ENCODE data around the gene MRPL12. TPM values are rescaled to one million over a fixed set of nuclear protein-coding genes. Genes with fewer than 3 reads are reported as not detected.
A peak's percentile ranks its signal among the peaks of the same experiment; 100 is the strongest.

Gene MRPL12
- total RNA-seq, 1 experiment from 2014 or later = 93.7 TPM

- H3K27ac ChIP-seq = peak overlapping the region; percentile 86
- DNase-seq = no peak
- no peaks in the 10 kb centered on the region for H3K9me3 ChIP-seq (replicated peaks)
- no peaks in the 10 kb centered on the region; the same call in 1 of the 2 replicates for H3K4me1 ChIP-seq
- peaks cover 58% of the 10 kb centered on the region for H3K36me3 ChIP-seq
- peak overlapping the region; percentile 92 for H3K4me3 ChIP-seq
- no peaks in the 10 kb centered on the region for H3K27me3 ChIP-seq
Observed at GRCh38 chr17:81703747-81704654, 834 bp downstream of the MRPL12 start.

- H3K27me3 ChIP-seq = no peaks in the 10 kb centered on the region
- peaks cover 1% of the 10 kb centered on the region; the same call in 1 of the 2 replicates for H3K4me1 ChIP-seq
- H3K9me3 ChIP-seq (replicated peaks) = no peaks in the 10 kb centered on the region
- no peak for DNase-seq
- peaks cover 52% of the 10 kb centered on the region for H3K36me3 ChIP-seq
- H3K4me3 ChIP-seq = no peak overlapping the region
- H3K27ac ChIP-seq = no peak overlapping the region
Observed at GRCh38 chr17:81705518-81706231, 2.5 kb downstream of the MRPL12 start.

- Histone ChIP-seq H3K27ac (no peak overlapping the region), H3K36me3 (peaks cover 48% of the 10 kb centered on the region), H3K4me1 (peaks cover 7% of the 10 kb centered on the region; the same call in 1 of the 2 replicates), H3K27me3 (no peaks in the 10 kb centered on the region), H3K4me3 (no peak overlapping the region), H3K9me3 (replicated peaks) (no peaks in the 10 kb centered on the region)
- no peak for DNase-seq
Observed at GRCh38 chr17:81706232-81706611, 3.1 kb downstream of the MRPL12 start.

GRCh38 chr17:81706757-81707624, 3.8 kb downstream of the MRPL12 start:
- Histone ChIP-seq H3K27me3 (no peaks in the 10 kb centered on the region), H3K4me3 (no peak overlapping the region), H3K4me1 (peaks cover 8% of the 10 kb centered on the region; the same call in 1 of the 2 replicates), H3K36me3 (peaks cover 41% of the 10 kb centered on the region), H3K9me3 (replicated peaks) (no peaks in the 10 kb centered on the region), H3K27ac (no peak overlapping the region)
- DNase-seq = no peak

GRCh38 chr17:81707725-81708646, 4.8 kb downstream of the MRPL12 start:
- H3K4me1 ChIP-seq = peaks cover 10% of the 10 kb centered on the region; the same call in 1 of the 2 replicates
- H3K36me3 ChIP-seq = peaks cover 41% of the 10 kb centered on the region
- no peak for DNase-seq
- H3K4me3 ChIP-seq = no peak overlapping the region
- H3K27me3 ChIP-seq = no peaks in the 10 kb centered on the region
- no peaks in the 10 kb centered on the region for H3K9me3 ChIP-seq (replicated peaks)
- H3K27ac ChIP-seq = no peak overlapping the region

- Histone ChIP-seq H3K36me3 (peaks cover 41% of the 10 kb centered on the region), H3K27ac (no peak overlapping the region), H3K9me3 (replicated peaks) (no peaks in the 10 kb centered on the region), H3K4me1 (peaks cover 17% of the 10 kb centered on the region), H3K27me3 (no peaks in the 10 kb centered on the region), H3K4me3 (no peak overlapping the region)
- DNase-seq = no peak
Observed at GRCh38 chr17:81708739-81709185, 5.6 kb downstream of the MRPL12 start.

- Histone ChIP-seq H3K36me3 (peaks cover 27% of the 10 kb centered on the region), H3K27me3 (no peaks in the 10 kb centered on the region), H3K4me1 (peaks cover 22% of the 10 kb centered on the region), H3K27ac (no peak overlapping the region), H3K4me3 (no peak overlapping the region), H3K9me3 (replicated peaks) (no peaks in the 10 kb centered on the region)
- DNase-seq = no peak
Observed at GRCh38 chr17:81710514-81711308, 7.5 kb downstream of the MRPL12 start.

GRCh38 chr17:81711814-81712467, 8.8 kb downstream of the MRPL12 start, which contains the start of gene SLC25A10:
TSS of gene SLC25A10 (plus strand) at chr17:81712284. CDS start at chr17:81712427, 143 bp downstream.
- no peaks in the 10 kb centered on the region for H3K9me3 ChIP-seq (replicated peaks)
- no peaks in the 10 kb centered on the region for H3K27me3 ChIP-seq
- peak within 1 kb of the TSS; percentile 39; the same call in 1 of the 2 replicates for H3K27ac ChIP-seq
- H3K4me1 ChIP-seq = peaks cover 22% of the 10 kb centered on the region
- peak within 1 kb of the TSS; percentile 88 for H3K4me3 ChIP-seq
- peaks cover 15% of the 10 kb centered on the region for H3K36me3 ChIP-seq
- peak; percentile 75 to 91 for DNase-seq

- Histone ChIP-seq H3K27me3 (no peaks in the 10 kb centered on the region), H3K36me3 (peaks cover 9% of the 10 kb centered on the region), H3K9me3 (replicated peaks) (no peaks in the 10 kb centered on the region), H3K27ac (peak overlapping the region; percentile 3; the same call in 1 of the 2 replicates), H3K4me3 (peak overlapping the region; percentile 88), H3K4me1 (peaks cover 25% of the 10 kb centered on the region)
- peak; percentile 77 to 80 for DNase-seq
Observed at GRCh38 chr17:81712468-81713003, 9.4 kb downstream of the MRPL12 start.

- H3K27me3 ChIP-seq = no peaks in the 10 kb centered on the region
- peaks cover 8% of the 10 kb centered on the region for H3K36me3 ChIP-seq
- H3K4me3 ChIP-seq = peak overlapping the region; percentile 88
- H3K4me1 ChIP-seq = peaks cover 25% of the 10 kb centered on the region
- DNase-seq = peak; percentile 68 to 77
- peak overlapping the region; percentile 7 for H3K27ac ChIP-seq
- H3K9me3 ChIP-seq (replicated peaks) = no peaks in the 10 kb centered on the region
Observed at GRCh38 chr17:81713004-81713555, 9.9 kb downstream of the MRPL12 start.

- peak overlapping the region; percentile 7 for H3K27ac ChIP-seq
Observed at GRCh38 chr17:81713556-81714411, 10.6 kb downstream of the MRPL12 start.

More at GRCh38 chr17:81713556-81714411, 10.6 kb downstream of the MRPL12 start:
- H3K4me1 ChIP-seq = peaks cover 25% of the 10 kb centered on the region
- H3K27me3 ChIP-seq = no peaks in the 10 kb centered on the region
- H3K36me3 ChIP-seq = peaks cover 11% of the 10 kb centered on the region
- H3K4me3 ChIP-seq = peak overlapping the region; percentile 88
- H3K9me3 ChIP-seq (replicated peaks) = no peaks in the 10 kb centered on the region
- peak; percentile 84 for DNase-seq

All from SJCRH30 (cell line).